ENCODE results near the gene JPH3. TPM values are rescaled to one million over a fixed set of nuclear protein-coding genes. Genes with fewer than 3 reads are reported as not detected.

Gene JPH3
- total and polyA plus RNA-seq, 5 donors, result 0.09 to 0.32 (median 0.14) TPM

DNA sequence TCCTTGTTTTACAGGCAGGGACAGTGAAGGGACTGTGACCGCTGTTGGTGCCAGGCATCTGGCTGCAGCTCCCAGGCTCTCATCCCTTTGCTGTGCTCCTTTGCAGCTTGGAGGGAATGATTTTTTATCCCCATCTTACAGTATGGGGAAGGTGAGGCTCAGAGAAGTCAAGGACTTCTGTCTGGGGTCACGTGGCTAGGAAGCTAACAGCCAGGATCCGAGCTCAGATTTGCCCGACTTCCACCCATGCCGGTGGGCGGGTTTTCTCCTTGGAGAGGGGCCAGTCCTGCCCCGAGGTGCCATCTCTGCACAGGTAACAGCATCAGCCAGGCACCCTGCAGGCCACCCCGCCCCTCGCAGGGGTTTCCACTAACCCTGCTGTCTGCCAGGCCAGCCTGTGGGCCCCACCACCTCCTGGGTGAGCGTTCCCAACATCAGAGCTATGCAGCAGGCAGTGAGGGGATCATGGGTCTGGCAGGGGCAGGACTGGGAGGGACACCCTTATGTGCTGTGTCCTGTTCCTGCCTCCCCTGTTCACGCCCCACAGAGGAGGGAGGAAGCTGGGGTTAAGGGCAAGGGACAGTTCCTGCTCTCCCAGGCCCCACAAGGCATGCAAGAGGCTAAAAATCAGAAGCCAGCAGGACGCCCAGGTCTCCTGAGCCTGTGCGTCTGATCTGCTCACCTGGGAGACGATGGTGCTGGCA, 25.4 kb downstream of the JPH3 start:
- no peak overlapping the region for H3K27ac ChIP-seq (ENCODE audit: low read length)
- DNase-seq (peak in 2 of 3 donors; percentile 20 to 39), ATAC-seq (no peak)
- no peaks in the 10 kb centered on the region for H3K4me1 ChIP-seq (ENCODE audit: control insufficient read depth, insufficient read depth, low read length)
- H3K9me3 ChIP-seq (ENCODE audit: control insufficient read depth, low read length), result peaks cover 4% of the 10 kb centered on the region
- no peak overlapping the region for H3K4me3 ChIP-seq (ENCODE audit: low read length)
- WGBS, result 66% methylated on average over 14 of the region's 14 CpGs
- no peaks in the 10 kb centered on the region for H3K27me3 ChIP-seq (ENCODE audit: control insufficient read depth, insufficient read depth)
- intact Hi-C loops (cut with DNase I), result no loop called here

DNA sequence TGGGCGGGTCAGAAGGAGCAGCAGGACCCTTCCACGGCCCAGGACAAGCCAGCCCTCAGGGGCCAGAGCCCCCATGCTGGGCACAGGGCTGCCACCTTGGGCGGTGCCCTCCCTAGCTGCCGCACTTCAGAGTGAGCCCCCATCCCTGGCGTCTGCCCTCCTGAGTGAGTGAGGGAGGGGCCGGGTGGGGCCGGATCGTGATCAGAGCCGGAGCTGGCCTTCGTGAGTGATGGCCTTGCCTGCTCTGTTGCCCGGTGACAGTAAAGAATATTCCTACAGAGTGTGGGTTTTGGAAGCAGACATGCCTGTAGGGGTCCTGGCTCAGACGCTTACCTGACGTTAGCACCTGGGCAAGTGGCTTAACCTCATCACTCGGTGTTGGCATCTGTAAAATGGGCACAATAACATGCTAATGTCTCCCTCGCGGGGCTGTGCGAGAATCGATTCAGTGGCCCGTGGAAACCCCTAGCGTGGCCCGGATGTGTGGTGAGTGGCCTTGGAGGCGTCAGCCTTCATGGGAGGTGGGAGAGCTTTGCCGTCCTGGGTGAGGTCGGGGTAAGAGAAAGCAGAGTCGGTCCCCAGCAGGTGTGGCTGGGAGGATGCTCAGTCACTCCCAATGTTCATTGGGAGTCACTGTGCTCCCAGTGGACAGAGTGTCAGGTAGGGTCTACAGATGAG, 26.1 kb downstream of the JPH3 start:
- intact Hi-C loops (cut with DNase I), result no loop called here
- Histone ChIP-seq H3K27me3 (ENCODE audit: control insufficient read depth, insufficient read depth) (no peaks in the 10 kb centered on the region), H3K27ac (ENCODE audit: low read length) (no peak overlapping the region), H3K4me3 (ENCODE audit: low read length) (no peak overlapping the region), H3K4me1 (ENCODE audit: control insufficient read depth, insufficient read depth, low read length) (no peaks in the 10 kb centered on the region), H3K9me3 (ENCODE audit: control insufficient read depth, low read length) (peaks cover 4% of the 10 kb centered on the region)
- ATAC-seq, result peak in 1 of 2 donors; percentile 12
- DNase-seq, result peak in 2 of 3 donors; percentile 21 to 37
- WGBS, result 84% methylated on average over 25 of the region's 25 CpGs

DNA sequence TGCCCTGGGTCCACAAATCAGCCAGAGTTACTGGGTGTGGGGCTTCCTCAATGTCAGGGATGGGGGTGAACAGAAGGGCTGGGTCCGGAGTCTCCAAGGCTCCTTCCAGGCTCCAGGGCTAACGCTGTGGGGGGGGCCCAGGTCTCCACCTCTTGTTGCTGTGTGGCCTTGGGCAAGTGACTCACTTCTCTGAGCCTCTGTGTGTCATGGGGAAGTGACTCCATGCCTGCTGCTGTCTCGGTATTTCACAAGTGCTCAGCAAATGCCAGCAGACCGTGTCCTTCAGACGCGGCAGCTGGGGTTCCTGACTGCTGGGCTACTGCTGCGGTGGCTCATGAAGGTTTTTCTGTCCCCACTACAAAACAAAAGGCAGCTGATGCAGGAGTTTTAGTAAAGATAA, 26.6 kb downstream of the JPH3 start:
- intact Hi-C loops (cut with DNase I), result no loop called here
- Histone ChIP-seq H3K27me3 (ENCODE audit: control insufficient read depth, insufficient read depth) (no peaks in the 10 kb centered on the region), H3K9me3 (ENCODE audit: control insufficient read depth, low read length) (peaks cover 4% of the 10 kb centered on the region), H3K27ac (ENCODE audit: low read length) (no peak overlapping the region), H3K4me3 (ENCODE audit: low read length) (no peak overlapping the region), H3K4me1 (ENCODE audit: control insufficient read depth, insufficient read depth, low read length) (no peaks in the 10 kb centered on the region)
- ATAC-seq (no peak), DNase-seq (peak in 2 of 3 donors; percentile 6 to 25)
- 74% methylated on average over 7 of the region's 7 CpGs for WGBS

DNA sequence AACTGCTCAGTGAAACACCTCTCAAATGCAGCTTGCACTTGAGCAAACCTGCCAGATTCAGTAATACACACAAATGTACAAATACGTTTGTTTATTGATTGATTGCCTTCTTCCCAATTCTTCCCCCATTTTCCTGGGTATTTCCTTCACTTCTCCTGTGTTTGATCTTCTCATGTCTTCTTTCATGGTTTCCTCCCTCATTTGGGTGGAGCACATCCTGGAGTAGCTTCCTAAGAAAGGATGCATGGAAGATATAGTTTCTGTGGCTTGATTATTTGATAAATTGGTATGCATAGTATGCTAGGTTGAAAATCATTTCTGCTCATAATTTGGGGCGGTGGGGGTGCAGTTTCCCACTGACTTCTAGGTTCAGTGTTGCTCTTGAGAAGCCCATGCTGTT, 28.8 kb downstream of the JPH3 start:
- no peaks in the 10 kb centered on the region for H3K4me1 ChIP-seq (ENCODE audit: control insufficient read depth, insufficient read depth, low read length)
- H3K27ac ChIP-seq (ENCODE audit: low read length), result no peak overlapping the region
- peaks cover 4% of the 10 kb centered on the region for H3K9me3 ChIP-seq (ENCODE audit: control insufficient read depth, low read length)
- intact Hi-C loops (cut with DNase I), result loop anchor here in 1 of 4 donors (10.0 kb wide), 1 partner anchor 236 kb away; the partner anchor contains the start of gene MAP1LC3B
- H3K27me3 ChIP-seq (ENCODE audit: control insufficient read depth, insufficient read depth), result no peaks in the 10 kb centered on the region
- WGBS, result 76% methylated on average over 2 of the region's 2 CpGs
- H3K4me3 ChIP-seq (ENCODE audit: low read length), result no peak overlapping the region
- no peak for DNase-seq
- ATAC-seq, result no peak

DNA sequence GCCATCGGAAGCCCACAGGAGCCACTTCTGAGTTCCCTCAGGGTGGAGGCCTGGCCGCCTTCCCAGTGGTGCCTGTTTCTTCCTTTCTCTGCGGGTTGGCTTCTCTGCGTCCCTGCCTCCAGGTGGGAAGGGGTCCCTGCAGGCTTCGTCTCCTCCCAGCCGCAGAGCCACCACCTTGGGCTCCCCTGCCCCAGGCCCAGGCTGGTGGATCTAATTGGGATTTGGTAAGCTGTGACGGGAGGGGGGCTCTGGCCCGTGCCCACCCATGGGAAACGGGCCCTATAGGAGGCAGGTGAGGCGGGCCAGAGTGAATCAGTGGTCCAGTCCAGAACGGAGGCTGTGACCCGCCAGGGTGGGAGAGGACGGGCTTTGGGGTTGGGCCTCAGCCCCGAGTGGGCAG, 32.1 kb downstream of the JPH3 start:
- ATAC-seq, result no peak
- DNase-seq, result peak in 1 of 3 donors; percentile 34
- H3K27me3 ChIP-seq (ENCODE audit: control insufficient read depth, insufficient read depth), result no peaks in the 10 kb centered on the region

DNA sequence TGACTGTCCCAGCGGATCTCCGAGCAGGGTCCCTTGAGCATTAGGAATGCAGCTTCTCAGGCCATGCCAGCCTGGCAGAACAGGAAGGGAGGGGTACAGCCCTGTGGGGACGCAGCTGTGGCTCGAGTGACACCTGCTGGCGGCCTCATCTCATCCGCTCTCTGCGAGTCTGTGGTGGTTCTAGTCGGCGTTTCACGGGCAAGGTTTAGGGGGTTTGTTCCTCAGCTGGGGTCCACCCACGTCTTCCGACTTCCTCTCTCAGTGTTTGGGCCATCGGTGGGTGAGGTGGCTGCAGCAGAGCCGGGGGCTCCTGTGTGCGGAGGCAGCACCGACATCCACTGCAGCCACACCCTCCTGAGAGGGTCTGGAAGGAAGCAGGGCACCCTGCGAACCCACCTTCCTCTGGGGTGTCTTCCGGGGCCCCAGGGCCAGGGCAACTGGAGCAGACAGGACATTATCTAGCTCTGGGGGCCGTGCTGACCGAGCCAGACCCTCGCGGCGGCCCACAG, 33.3 kb downstream of the JPH3 start:
- no peak overlapping the region for H3K27ac ChIP-seq (ENCODE audit: low read length)
- no peak overlapping the region for H3K4me3 ChIP-seq (ENCODE audit: low read length)
- ATAC-seq, result peak; percentile 81
- H3K4me1 ChIP-seq (ENCODE audit: control insufficient read depth, insufficient read depth, low read length), result no peaks in the 10 kb centered on the region
- 22% methylated on average over 23 of the region's 23 CpGs for WGBS
- intact Hi-C loops (cut with DNase I), result loop anchor here in 2 of 4 donors (5.0 to 10.0 kb wide), 3 partner anchors 48 to 241 kb away; partner anchors contain the start of gene MAP1LC3B (in 1 of the 2)
- H3K27me3 ChIP-seq (ENCODE audit: control insufficient read depth, insufficient read depth), result no peaks in the 10 kb centered on the region
- H3K9me3 ChIP-seq (ENCODE audit: control insufficient read depth, low read length), result no peaks in the 10 kb centered on the region
- peak; percentile 65 to 84 (median 81) for DNase-seq

More for the DNA sequence above, 32.1 kb downstream of the JPH3 start:
- Histone ChIP-seq H3K4me1 (ENCODE audit: control insufficient read depth, insufficient read depth, low read length) (no peaks in the 10 kb centered on the region), H3K4me3 (ENCODE audit: low read length) (no peak overlapping the region), H3K27ac (ENCODE audit: low read length) (no peak overlapping the region), H3K9me3 (ENCODE audit: control insufficient read depth, low read length) (peaks cover 4% of the 10 kb centered on the region)
- WGBS, result 88% methylated on average over 14 of the region's 14 CpGs
- intact Hi-C loops (cut with DNase I), result loop anchor here in 1 of 4 donors (10.0 kb wide), 1 partner anchor 240 kb away; the partner anchor contains the start of gene MAP1LC3B

DNA sequence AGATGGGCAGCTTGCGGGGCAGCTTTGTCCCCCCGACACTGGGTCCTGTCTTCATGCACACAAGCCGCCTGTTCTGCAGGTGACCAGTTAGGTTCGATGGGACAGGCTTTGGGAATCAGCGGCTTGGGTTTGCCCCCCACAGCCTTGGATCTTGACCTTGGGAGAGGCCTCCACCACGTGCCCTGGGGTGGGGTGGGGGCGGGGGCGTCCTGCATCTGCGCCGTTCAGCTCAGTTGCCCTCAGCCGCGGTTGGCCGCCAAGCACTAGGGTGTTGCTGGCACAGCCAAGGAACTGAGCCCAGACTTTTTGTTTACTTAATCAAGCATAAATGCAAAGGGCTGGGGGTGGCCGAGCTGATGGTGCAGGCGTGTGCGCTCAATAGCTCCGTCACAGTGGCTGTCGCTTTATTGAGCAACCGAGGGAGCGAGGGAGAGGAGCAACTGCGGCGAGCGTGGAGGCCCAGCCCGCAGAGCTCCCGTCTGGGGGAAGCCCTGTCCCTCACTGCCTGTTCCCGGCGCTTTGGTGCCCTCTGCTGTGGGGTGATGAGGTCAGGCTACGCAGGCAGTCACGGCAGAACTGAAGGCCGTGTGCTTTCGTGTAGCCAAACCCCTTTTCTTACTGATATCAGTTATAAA, 33.9 kb downstream of the JPH3 start:
- no peaks in the 10 kb centered on the region for H3K4me1 ChIP-seq (ENCODE audit: control insufficient read depth, insufficient read depth, low read length)
- no peak overlapping the region for H3K27ac ChIP-seq (ENCODE audit: low read length)
- no peaks in the 10 kb centered on the region for H3K27me3 ChIP-seq (ENCODE audit: control insufficient read depth, insufficient read depth)
- ATAC-seq (peak; percentile 92 to 95), DNase-seq (peak; percentile 87 to 94 (median 94))
- intact Hi-C loops (cut with DNase I), result loop anchor here in 2 of 4 donors (5.0 to 10.0 kb wide), 3 partner anchors 49 to 241 kb away; partner anchors contain the start of gene MAP1LC3B (in 1 of the 2)
- WGBS, result 14% methylated on average over 31 of the region's 31 CpGs
- H3K9me3 ChIP-seq (ENCODE audit: control insufficient read depth, low read length), result no peaks in the 10 kb centered on the region
- H3K4me3 ChIP-seq (ENCODE audit: low read length), result no peak overlapping the region

DNA sequence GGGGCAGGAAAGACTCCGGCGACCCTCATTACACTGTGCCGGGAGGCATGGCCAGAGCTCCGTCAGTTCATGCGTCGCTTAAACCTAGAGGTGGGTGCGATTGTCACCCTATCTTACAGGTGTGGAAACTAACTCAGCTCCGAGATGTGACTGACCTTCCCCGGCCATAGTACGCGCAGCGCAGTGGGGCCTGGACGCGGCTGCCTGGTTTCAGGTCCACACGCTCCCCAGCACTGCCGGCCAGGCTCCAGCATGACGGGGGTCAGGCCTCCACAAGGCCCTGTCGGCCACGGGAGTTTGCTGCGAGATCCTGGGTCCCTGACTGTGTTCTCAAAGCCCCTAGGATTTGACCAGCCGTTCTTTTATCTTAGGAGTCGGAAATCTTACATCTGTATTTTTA, 34.4 kb downstream of the JPH3 start:
- ATAC-seq, result no peak
- DNase-seq, result peak in 2 of 3 donors; percentile 27 to 51
- no peaks in the 10 kb centered on the region for H3K4me1 ChIP-seq (ENCODE audit: control insufficient read depth, insufficient read depth, low read length)
- no peaks in the 10 kb centered on the region for H3K27me3 ChIP-seq (ENCODE audit: control insufficient read depth, insufficient read depth)
- H3K4me3 ChIP-seq (ENCODE audit: low read length), result no peak overlapping the region
- no peaks in the 10 kb centered on the region for H3K9me3 ChIP-seq (ENCODE audit: control insufficient read depth, low read length)
- intact Hi-C loops (cut with DNase I), result loop anchor here in 2 of 4 donors (5.0 to 10.0 kb wide), 3 partner anchors 49 to 242 kb away; partner anchors contain the start of gene MAP1LC3B (in 1 of the 2)
- WGBS, result 86% methylated on average over 22 of the region's 22 CpGs
- H3K27ac ChIP-seq (ENCODE audit: low read length), result no peak overlapping the region

DNA sequence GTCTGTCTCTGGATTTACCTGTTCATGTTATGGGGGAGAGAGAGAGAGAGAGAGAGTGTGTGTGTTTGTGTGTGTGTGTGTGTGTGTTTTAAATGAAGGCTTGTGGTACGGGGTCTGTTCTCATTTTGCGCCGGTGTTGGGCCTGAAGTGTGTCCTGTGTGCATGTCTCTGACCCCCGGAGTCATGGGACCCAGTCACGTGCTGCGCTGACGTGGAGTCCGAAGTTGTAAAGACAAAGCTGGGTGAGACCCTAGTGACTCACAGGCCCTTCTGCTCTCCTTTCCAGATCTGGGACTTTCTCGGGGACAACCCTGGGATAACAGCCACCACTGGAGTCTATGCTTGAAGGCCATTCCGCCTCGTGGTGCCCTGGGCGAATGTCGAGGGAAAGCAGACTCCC, 35.0 kb downstream of the JPH3 start:
- Histone ChIP-seq H3K4me1 (ENCODE audit: control insufficient read depth, insufficient read depth, low read length) (no peaks in the 10 kb centered on the region), H3K27me3 (ENCODE audit: control insufficient read depth, insufficient read depth) (no peaks in the 10 kb centered on the region), H3K9me3 (ENCODE audit: control insufficient read depth, low read length) (no peaks in the 10 kb centered on the region), H3K27ac (ENCODE audit: low read length) (no peak overlapping the region), H3K4me3 (ENCODE audit: low read length) (no peak overlapping the region)
- WGBS, result 93% methylated on average over 13 of the region's 13 CpGs
- intact Hi-C loops (cut with DNase I), result loop anchor here in 2 of 4 donors (5.0 to 10.0 kb wide), 3 partner anchors 50 to 243 kb away; partner anchors contain the start of gene MAP1LC3B (in 1 of the 2)
- ATAC-seq (no peak), DNase-seq (peak in 2 of 3 donors; percentile 21 to 27)

DNA sequence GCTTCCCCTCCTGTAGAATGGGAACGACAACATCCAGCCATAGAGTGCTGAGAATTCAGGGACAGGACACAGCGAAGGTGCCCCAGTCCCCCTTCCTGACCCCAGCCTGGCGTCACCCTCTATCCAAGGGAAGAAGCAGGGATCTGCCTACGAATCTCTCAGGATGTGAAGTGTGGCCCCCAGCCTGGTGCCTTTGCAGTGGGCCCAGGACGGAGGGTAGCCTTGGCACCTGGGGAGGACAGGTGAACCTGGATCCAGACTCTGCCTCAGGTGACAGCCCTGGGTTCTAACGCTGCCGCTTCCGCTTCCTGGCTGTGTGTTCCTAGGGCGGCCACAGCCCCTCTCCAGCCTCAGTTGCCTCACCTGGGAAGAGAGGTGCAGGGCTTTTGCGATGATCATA, 36.4 kb downstream of the JPH3 start:
- H3K4me3 ChIP-seq (ENCODE audit: low read length), result no peak overlapping the region
- no peak for ATAC-seq
- intact Hi-C loops (cut with DNase I), result loop anchor here in 2 of 4 donors (5.0 to 10.0 kb wide), 3 partner anchors 51 to 244 kb away; partner anchors contain the start of gene MAP1LC3B (in 1 of the 2)
- H3K27me3 ChIP-seq (ENCODE audit: control insufficient read depth, insufficient read depth), result no peaks in the 10 kb centered on the region
- no peaks in the 10 kb centered on the region for H3K9me3 ChIP-seq (ENCODE audit: control insufficient read depth, low read length)
- H3K27ac ChIP-seq (ENCODE audit: low read length), result no peak overlapping the region
- H3K4me1 ChIP-seq (ENCODE audit: control insufficient read depth, insufficient read depth, low read length), result no peaks in the 10 kb centered on the region
- WGBS, result 68% methylated on average over 10 of the region's 10 CpGs
- peak in 2 of 3 donors; percentile 26 to 33 for DNase-seq

Measured in right cardiac atrium (tissue), 5 donors.